ENCODE results near the gene CREB3L2.

DNA sequence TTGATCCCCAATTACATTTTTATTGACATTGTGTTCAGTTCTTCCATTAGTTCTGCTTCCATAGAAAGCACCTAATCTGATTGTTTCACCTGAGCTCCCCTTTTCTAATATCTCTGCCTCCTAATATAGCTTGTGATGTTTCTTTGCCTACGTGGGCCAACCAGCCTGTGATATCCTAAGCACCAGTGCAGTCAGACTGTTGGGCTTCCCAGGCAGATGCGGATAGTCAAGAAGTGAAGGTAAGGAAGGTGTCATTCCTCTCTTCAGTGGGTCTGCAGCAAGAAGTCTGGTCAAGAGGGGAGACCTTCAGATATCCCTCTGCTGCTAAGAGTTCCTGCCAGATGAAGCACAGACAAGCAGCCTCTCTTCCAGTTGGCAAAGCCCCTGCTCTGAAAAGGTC is 138.9 kb downstream of the CREB3L2 start:
- TF ChIP-seq, protein P1, sequence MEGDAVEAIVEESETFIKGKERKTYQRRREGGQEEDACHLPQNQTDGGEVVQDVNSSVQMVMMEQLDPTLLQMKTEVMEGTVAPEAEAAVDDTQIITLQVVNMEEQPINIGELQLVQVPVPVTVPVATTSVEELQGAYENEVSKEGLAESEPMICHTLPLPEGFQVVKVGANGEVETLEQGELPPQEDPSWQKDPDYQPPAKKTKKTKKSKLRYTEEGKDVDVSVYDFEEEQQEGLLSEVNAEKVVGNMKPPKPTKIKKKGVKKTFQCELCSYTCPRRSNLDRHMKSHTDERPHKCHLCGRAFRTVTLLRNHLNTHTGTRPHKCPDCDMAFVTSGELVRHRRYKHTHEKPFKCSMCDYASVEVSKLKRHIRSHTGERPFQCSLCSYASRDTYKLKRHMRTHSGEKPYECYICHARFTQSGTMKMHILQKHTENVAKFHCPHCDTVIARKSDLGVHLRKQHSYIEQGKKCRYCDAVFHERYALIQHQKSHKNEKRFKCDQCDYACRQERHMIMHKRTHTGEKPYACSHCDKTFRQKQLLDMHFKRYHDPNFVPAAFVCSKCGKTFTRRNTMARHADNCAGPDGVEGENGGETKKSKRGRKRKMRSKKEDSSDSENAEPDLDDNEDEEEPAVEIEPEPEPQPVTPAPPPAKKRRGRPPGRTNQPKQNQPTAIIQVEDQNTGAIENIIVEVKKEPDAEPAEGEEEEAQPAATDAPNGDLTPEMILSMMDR (IDR thresholded peaks at IDR 0.05) = no peak
- TF ChIP-seq POLR2A (IDR thresholded peaks at IDR 0.05) = no peak

Measured in lower leg skin (tissue), 3 donors.